ENCODE results near the gene BANF2. TPM values are rescaled to one million over a fixed set of nuclear protein-coding genes. Genes with fewer than 3 reads are reported as not detected.

The BANF2 gene
- total and polyA plus RNA-seq, 2 experiments from 2014 or later: not detected

- no peak for TF ChIP-seq EZH2phosphoT487 (IDR thresholded peaks at IDR 0.05; ENCODE audit: low read depth, severe bottlenecking, unreplicated experiment)
- TF ChIP-seq EZH2 (IDR thresholded peaks at IDR 0.05; ENCODE audit: borderline replicate concordance): no peak
- TF ChIP-seq, protein P1, sequence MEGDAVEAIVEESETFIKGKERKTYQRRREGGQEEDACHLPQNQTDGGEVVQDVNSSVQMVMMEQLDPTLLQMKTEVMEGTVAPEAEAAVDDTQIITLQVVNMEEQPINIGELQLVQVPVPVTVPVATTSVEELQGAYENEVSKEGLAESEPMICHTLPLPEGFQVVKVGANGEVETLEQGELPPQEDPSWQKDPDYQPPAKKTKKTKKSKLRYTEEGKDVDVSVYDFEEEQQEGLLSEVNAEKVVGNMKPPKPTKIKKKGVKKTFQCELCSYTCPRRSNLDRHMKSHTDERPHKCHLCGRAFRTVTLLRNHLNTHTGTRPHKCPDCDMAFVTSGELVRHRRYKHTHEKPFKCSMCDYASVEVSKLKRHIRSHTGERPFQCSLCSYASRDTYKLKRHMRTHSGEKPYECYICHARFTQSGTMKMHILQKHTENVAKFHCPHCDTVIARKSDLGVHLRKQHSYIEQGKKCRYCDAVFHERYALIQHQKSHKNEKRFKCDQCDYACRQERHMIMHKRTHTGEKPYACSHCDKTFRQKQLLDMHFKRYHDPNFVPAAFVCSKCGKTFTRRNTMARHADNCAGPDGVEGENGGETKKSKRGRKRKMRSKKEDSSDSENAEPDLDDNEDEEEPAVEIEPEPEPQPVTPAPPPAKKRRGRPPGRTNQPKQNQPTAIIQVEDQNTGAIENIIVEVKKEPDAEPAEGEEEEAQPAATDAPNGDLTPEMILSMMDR (IDR thresholded peaks at IDR 0.05; ENCODE audit: poor library complexity): no peak
- Histone ChIP-seq H4K20me1 (ENCODE audit: insufficient read depth, poor library complexity, severe bottlenecking) (no peaks in the 10 kb centered on the region), H3K4me3 (no peak overlapping the region), H3K9me3 (ENCODE audit: low read depth) (no peaks in the 10 kb centered on the region), H3K9me2 (replicated peaks; ENCODE audit: insufficient read depth) (no peaks in the 10 kb centered on the region), H3K79me2 (no peaks in the 10 kb centered on the region), H2AFZ (peak overlapping the region; percentile 46), H3K27ac (peak overlapping the region; percentile 30), H3K27me3 (no peaks in the 10 kb centered on the region), H3K36me3 (replicated peaks; ENCODE audit: insufficient read depth, low read depth) (no peaks in the 10 kb centered on the region), H3K4me1 (ENCODE audit: insufficient read depth) (peaks cover 18% of the 10 kb centered on the region), H3K4me2 (no peak overlapping the region)
- 52% methylated on average over 9 of the region's 9 CpGs for WGBS (ENCODE audit: low lambda C conversion rate, missing lambda C conversion rate)
- peak; percentile 36 for DNase-seq (ENCODE audit: low spot score)
Observed at GRCh38 chr20:17735206-17735804, 35.5 kb downstream of the BANF2 start.

DNA sequence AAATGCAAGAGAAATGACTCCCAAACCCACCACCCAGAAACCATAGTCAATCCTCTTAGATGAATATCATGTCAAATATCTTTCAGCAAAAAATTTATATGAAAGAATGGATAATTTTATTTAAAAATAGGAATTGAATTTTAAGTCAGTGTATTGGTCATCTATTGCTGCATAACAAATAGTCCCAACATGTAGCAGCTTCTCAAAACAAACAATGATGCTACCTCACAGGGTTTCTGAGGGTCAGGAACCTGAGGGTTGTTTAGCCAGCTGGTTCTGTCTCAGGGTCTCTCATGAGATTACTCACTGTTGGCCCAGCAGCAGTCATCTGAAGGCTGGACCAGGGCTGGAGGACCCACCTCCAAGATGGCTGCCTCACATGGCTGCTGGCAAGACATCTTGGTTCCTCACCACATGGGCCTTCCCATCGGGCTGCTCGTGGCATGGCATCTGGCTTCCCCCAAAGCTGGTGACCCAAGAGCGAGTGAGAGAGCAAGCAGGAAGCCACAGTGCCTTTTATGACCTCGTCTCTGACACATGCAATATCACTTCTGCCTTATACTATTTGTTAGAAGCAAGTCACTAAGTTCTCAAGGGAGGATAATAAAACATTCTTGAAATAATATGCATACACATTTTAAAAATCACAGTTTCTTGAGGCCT, 36.3 kb downstream of the BANF2 start:
- Histone ChIP-seq H3K4me2 (no peak overlapping the region), H3K4me1 (ENCODE audit: insufficient read depth) (peaks cover 18% of the 10 kb centered on the region), H3K9me2 (replicated peaks; ENCODE audit: insufficient read depth) (no peaks in the 10 kb centered on the region), H3K79me2 (no peaks in the 10 kb centered on the region), H4K20me1 (ENCODE audit: insufficient read depth, poor library complexity, severe bottlenecking) (no peaks in the 10 kb centered on the region), H2AFZ (no peak overlapping the region), H3K27ac (no peak overlapping the region), H3K9me3 (ENCODE audit: low read depth) (no peaks in the 10 kb centered on the region), H3K4me3 (no peak overlapping the region), H3K36me3 (replicated peaks; ENCODE audit: insufficient read depth, low read depth) (no peaks in the 10 kb centered on the region), H3K27me3 (no peaks in the 10 kb centered on the region)
- TF ChIP-seq, protein P1 (IDR thresholded peaks at IDR 0.05; ENCODE audit: poor library complexity): no peak
- no peak for TF ChIP-seq EZH2phosphoT487 (IDR thresholded peaks at IDR 0.05; ENCODE audit: low read depth, severe bottlenecking, unreplicated experiment)
- no peak for TF ChIP-seq EZH2 (IDR thresholded peaks at IDR 0.05; ENCODE audit: borderline replicate concordance)
- WGBS (ENCODE audit: low lambda C conversion rate, missing lambda C conversion rate): 99% methylated on average over 4 of the region's 4 CpGs
- no peak for DNase-seq (ENCODE audit: low spot score)

GRCh38 chr20:17738154-17738553, 38.4 kb downstream of the BANF2 start:
- Histone ChIP-seq H3K27me3 (no peaks in the 10 kb centered on the region), H3K36me3 (replicated peaks; ENCODE audit: insufficient read depth, low read depth) (no peaks in the 10 kb centered on the region), H4K20me1 (ENCODE audit: insufficient read depth, poor library complexity, severe bottlenecking) (no peaks in the 10 kb centered on the region), H3K4me1 (ENCODE audit: insufficient read depth) (peaks cover 18% of the 10 kb centered on the region), H3K4me3 (no peak overlapping the region), H3K9me3 (ENCODE audit: low read depth) (no peaks in the 10 kb centered on the region), H3K79me2 (no peaks in the 10 kb centered on the region), H3K9me2 (replicated peaks; ENCODE audit: insufficient read depth) (no peaks in the 10 kb centered on the region), H3K4me2 (no peak overlapping the region), H3K27ac (no peak overlapping the region), H2AFZ (no peak overlapping the region)
- no peak for DNase-seq (ENCODE audit: low spot score)
- TF ChIP-seq EZH2 (IDR thresholded peaks at IDR 0.05; ENCODE audit: borderline replicate concordance): no peak
- TF ChIP-seq EZH2phosphoT487 (IDR thresholded peaks at IDR 0.05; ENCODE audit: low read depth, severe bottlenecking, unreplicated experiment): no peak
- TF ChIP-seq, protein P1 (IDR thresholded peaks at IDR 0.05; ENCODE audit: poor library complexity): no peak
- WGBS (ENCODE audit: low lambda C conversion rate, missing lambda C conversion rate): 59% methylated on average over 3 of the region's 3 CpGs

All from hepatocyte (in vitro differentiated cells).